Astrocyte (in vitro differentiated cells and primary cell): ENCODE results near the gene C11orf24. TPM values are rescaled to one million over a fixed set of nuclear protein-coding genes. Genes with fewer than 3 reads are reported as not detected.

Experiments used
- DNase-seq: peaks from one replicate; pipeline ENCODE4 v3.0.0-alpha.2; 2010; ENCODE audit warnings: low read depth
- FAIRE-seq: peaks from 2 replicates; lab custom pipeline; 2011; peaks lifted over from hg19 to GRCh38; lab: Jason Lieb, UNC
- H2AFZ ChIP-seq: 2 replicates; pipeline ENCODE4 v1.6.0; 2012; ENCODE audit warnings: low read depth, low read length, inconsistent platforms
- H3K27ac ChIP-seq: 2 replicates; pipeline ENCODE4 v1.5.1; 2011; ENCODE audit warnings: low read depth, low read length, inconsistent platforms
- H3K27me3 ChIP-seq: 2 replicates; pipeline ENCODE4 v1.6.0; 2011; ENCODE audit warnings: low read length, inconsistent platforms; ENCODE audit not compliant: insufficient read depth
- H3K36me3 ChIP-seq: 2 replicates; pipeline ENCODE4 v1.5.1; 2011; ENCODE audit warnings: low read length, inconsistent platforms; ENCODE audit not compliant: insufficient read depth
- H3K4me1 ChIP-seq: 2 replicates; pipeline ENCODE4 v1.5.1; 2011; ENCODE audit warnings: low read length, inconsistent platforms; ENCODE audit not compliant: insufficient read depth
- H3K4me2 ChIP-seq: 2 replicates; pipeline ENCODE4 v1.6.0; 2012; ENCODE audit warnings: low read length, inconsistent platforms
- H3K4me3 ChIP-seq: 2 replicates; pipeline ENCODE4 v1.5.1; 2011; ENCODE audit warnings: low read depth, mild to moderate bottlenecking, low read length, inconsistent platforms; ENCODE audit not compliant: insufficient read depth
- H3K79me2 ChIP-seq: 2 replicates; pipeline ENCODE4 v1.6.0; 2012; ENCODE audit warnings: mild to moderate bottlenecking, low read length, inconsistent platforms; ENCODE audit not compliant: insufficient read depth
- H3K9ac ChIP-seq: 2 replicates; pipeline ENCODE4 v1.6.0; 2012; ENCODE audit warnings: mild to moderate bottlenecking, low read length, inconsistent platforms
- H3K9me3 ChIP-seq: 2 replicates; pipeline ENCODE4 v1.5.1; 2012; ENCODE audit warnings: low read depth, mild to moderate bottlenecking, low read length, inconsistent platforms; ENCODE audit not compliant: insufficient read depth
- H4K20me1 ChIP-seq: 2 replicates; pipeline ENCODE4 v1.6.0; 2012; ENCODE audit warnings: low read length, inconsistent platforms; ENCODE audit not compliant: insufficient read depth
- H3K27ac Mint-ChIP-seq: one replicate; pipeline ENCODE4 v1.8.0; 2021; ENCODE audit warnings: mild to moderate bottlenecking, mixed read lengths; ENCODE audit not compliant: unreplicated experiment
- H3K27me3 Mint-ChIP-seq: one replicate; pipeline ENCODE4 v1.8.0; 2021; ENCODE audit warnings: low read depth, mixed read lengths; ENCODE audit not compliant: unreplicated experiment
- H3K36me3 Mint-ChIP-seq: one replicate; pipeline ENCODE4 v1.8.0; 2021; ENCODE audit warnings: low read depth, mixed read lengths; ENCODE audit not compliant: unreplicated experiment
- H3K4me1 Mint-ChIP-seq: one replicate; pipeline ENCODE4 v1.8.0; 2021; ENCODE audit warnings: low read depth, mixed read lengths; ENCODE audit not compliant: unreplicated experiment
- H3K4me3 Mint-ChIP-seq: one replicate; pipeline ENCODE4 v1.8.0; 2021; ENCODE audit warnings: mild to moderate bottlenecking, moderate library complexity, mixed read lengths; ENCODE audit not compliant: unreplicated experiment
- H3K9me3 Mint-ChIP-seq: one replicate; pipeline ENCODE4 v1.8.0; 2021; ENCODE audit warnings: mild to moderate bottlenecking, mixed read lengths; ENCODE audit not compliant: unreplicated experiment
- EZH2 ChIP-seq: IDR thresholded peaks from 2 replicates; pipeline ENCODE4 v1.6.1; 2012; ENCODE audit warnings: mild to moderate bottlenecking, low read length, inconsistent platforms; ENCODE audit not compliant: insufficient read depth
- total RNA-seq: library from RNA; stranded (reverse); gene quantifications from 2 replicates; pipeline ENCODE4 v1.2.1, GENCODE V29; 2021
- TF ChIP-seq, protein P1 (sequence below): IDR thresholded peaks from 2 replicates; pipeline ENCODE4 v1.5.1; 2011; ENCODE audit warnings: low read depth, mild to moderate bottlenecking, inconsistent platforms, low read length, moderate library complexity; ENCODE audit not compliant: insufficient read depth

The C11orf24 gene
- total RNA-seq, 1 donor from 2014 or later = 79.8 TPM

DNA sequence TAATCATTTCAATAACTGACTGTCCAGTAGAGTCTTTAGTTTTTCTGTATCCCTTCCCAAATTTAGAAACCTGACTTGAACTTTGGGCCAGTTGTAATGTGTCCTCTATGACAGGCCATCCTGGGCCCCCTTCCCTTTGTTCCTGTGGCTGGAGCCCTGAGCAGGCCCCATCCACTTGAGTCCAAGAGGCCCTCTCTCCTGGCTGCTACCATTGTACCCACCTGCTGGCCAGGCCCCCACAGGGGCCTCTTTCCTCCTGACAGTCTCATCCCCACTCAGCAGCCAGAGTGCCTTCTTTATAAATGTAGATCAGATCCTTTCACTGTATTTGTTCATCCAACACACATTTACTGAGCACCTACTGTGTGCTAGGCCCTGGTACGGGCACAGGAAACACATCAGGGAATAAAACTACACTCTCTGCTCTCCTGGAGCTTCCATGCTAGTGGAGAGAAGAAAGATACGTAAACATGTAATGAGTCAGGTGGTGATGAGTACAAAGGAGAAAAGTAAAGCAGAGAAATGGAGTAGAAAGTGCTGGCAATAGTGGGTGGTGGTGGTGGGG is 37.9 kb upstream of the C11orf24 start:
- Histone ChIP-seq H3K4me2 (no peak overlapping the region), H4K20me1 (peaks cover 2% of the 10 kb centered on the region), H3K9ac (no peak overlapping the region), H3K36me3 (no peaks in the 10 kb centered on the region), H3K9me3 (no peaks in the 10 kb centered on the region), H3K27me3 (no peaks in the 10 kb centered on the region), H3K27ac (no peak overlapping the region), H3K4me3 (no peak overlapping the region), H3K79me2 (peaks cover 17% of the 10 kb centered on the region), H3K4me1 (peaks cover 16% of the 10 kb centered on the region), H2AFZ (no peak overlapping the region)
- DNase-seq (no peak), FAIRE-seq (no peak)
- TF ChIP-seq EZH2 = no peak
- TF ChIP-seq, protein P1, sequence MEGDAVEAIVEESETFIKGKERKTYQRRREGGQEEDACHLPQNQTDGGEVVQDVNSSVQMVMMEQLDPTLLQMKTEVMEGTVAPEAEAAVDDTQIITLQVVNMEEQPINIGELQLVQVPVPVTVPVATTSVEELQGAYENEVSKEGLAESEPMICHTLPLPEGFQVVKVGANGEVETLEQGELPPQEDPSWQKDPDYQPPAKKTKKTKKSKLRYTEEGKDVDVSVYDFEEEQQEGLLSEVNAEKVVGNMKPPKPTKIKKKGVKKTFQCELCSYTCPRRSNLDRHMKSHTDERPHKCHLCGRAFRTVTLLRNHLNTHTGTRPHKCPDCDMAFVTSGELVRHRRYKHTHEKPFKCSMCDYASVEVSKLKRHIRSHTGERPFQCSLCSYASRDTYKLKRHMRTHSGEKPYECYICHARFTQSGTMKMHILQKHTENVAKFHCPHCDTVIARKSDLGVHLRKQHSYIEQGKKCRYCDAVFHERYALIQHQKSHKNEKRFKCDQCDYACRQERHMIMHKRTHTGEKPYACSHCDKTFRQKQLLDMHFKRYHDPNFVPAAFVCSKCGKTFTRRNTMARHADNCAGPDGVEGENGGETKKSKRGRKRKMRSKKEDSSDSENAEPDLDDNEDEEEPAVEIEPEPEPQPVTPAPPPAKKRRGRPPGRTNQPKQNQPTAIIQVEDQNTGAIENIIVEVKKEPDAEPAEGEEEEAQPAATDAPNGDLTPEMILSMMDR = no peak
- Mint-ChIP-seq H3K36me3 (no peaks in the 10 kb centered on the region), H3K27me3 (peaks cover 5% of the 10 kb centered on the region), H3K4me1 (peaks cover 13% of the 10 kb centered on the region), H3K9me3 (peaks cover 2% of the 10 kb centered on the region), H3K4me3 (no peak overlapping the region), H3K27ac (no peak overlapping the region)

DNA sequence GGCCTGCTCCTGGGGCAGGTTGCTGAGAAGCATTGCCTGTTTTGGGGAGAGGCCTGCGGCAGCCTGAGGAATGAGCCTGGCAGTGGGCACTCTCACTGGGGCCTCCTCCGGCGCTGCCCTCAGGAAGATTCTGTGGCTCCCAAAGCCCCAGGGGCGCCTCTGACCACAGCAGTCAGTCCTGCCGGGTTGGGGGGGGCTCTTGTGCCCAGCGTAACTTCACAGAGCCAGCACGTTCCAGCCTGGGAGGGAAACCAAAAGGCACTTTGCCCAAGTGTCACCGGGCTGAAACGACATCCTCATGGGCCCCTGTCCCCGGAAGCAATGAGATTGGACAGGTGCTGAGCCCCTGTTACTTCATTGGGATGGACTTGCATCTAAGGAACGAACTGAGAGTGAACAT is 36.3 kb upstream of the C11orf24 start:
- no peak overlapping the region for H3K4me3 Mint-ChIP-seq
- H3K4me3 ChIP-seq = no peak overlapping the region
- H3K9me3 ChIP-seq = peaks cover 3% of the 10 kb centered on the region
- H3K27ac ChIP-seq = no peak overlapping the region
- no peak overlapping the region for H3K27ac Mint-ChIP-seq
- DNase-seq (no peak), FAIRE-seq (no peak)
- no peaks in the 10 kb centered on the region for H3K36me3 Mint-ChIP-seq
- H3K9ac ChIP-seq = no peak overlapping the region
- H3K4me1 Mint-ChIP-seq = no peaks in the 10 kb centered on the region
- H3K4me2 ChIP-seq = no peak overlapping the region
- H3K36me3 ChIP-seq = no peaks in the 10 kb centered on the region
- peaks cover 5% of the 10 kb centered on the region for H3K27me3 Mint-ChIP-seq
- TF ChIP-seq, protein P1 = no peak
- no peak for TF ChIP-seq EZH2
- H3K4me1 ChIP-seq = no peaks in the 10 kb centered on the region
- H3K27me3 ChIP-seq = no peaks in the 10 kb centered on the region
- no peaks in the 10 kb centered on the region for H4K20me1 ChIP-seq
- H3K9me3 Mint-ChIP-seq = peaks cover 2% of the 10 kb centered on the region
- no peak overlapping the region for H2AFZ ChIP-seq
- H3K79me2 ChIP-seq = peaks cover under 1% of the 10 kb centered on the region

DNA sequence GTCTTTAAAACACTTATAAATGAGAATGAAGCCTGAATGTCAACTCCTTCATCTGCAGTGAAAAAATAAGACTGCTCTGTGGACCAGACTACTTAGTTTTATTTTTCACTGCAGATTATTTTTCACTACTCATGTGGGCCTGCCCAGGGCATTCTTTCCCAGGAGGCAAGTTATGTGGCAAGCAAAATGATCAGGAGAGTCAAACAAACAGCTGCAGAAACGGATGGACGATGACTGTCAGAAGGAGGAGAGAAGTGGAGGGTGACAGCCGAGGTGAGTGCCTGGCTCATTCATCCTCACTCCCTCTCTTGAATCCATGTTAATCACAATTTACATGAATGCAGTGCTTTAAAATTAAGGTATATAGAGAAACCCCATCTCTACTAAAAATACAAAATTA is 34.9 kb upstream of the C11orf24 start:
- H3K79me2 ChIP-seq = no peaks in the 10 kb centered on the region
- H3K9me3 ChIP-seq = peaks cover 3% of the 10 kb centered on the region
- H3K4me3 ChIP-seq = no peak overlapping the region
- no peaks in the 10 kb centered on the region for H3K4me1 Mint-ChIP-seq
- H4K20me1 ChIP-seq = no peaks in the 10 kb centered on the region
- no peak overlapping the region for H3K27ac ChIP-seq
- no peak overlapping the region for H3K4me2 ChIP-seq
- no peak overlapping the region for H3K9ac ChIP-seq
- DNase-seq (no peak), FAIRE-seq (no peak)
- H3K36me3 Mint-ChIP-seq = no peaks in the 10 kb centered on the region
- peaks cover 2% of the 10 kb centered on the region for H3K9me3 Mint-ChIP-seq
- TF ChIP-seq, protein P1 = no peak
- TF ChIP-seq EZH2 = no peak
- no peak overlapping the region for H2AFZ ChIP-seq
- H3K4me3 Mint-ChIP-seq = no peak overlapping the region
- H3K36me3 ChIP-seq = no peaks in the 10 kb centered on the region
- H3K4me1 ChIP-seq = no peaks in the 10 kb centered on the region
- no peaks in the 10 kb centered on the region for H3K27me3 ChIP-seq
- no peak overlapping the region for H3K27ac Mint-ChIP-seq
- H3K27me3 Mint-ChIP-seq = peaks cover 5% of the 10 kb centered on the region
